ENCODE measurements around the gene PRDM16.

Gene PRDM16

GRCh38 chr1:3217181-3217641 is 148.2 kb downstream of the PRDM16 start:
- no peak for DNase-seq

GRCh38 chr1:3217979-3218679 is 149.1 kb downstream of the PRDM16 start:
- no peak for DNase-seq

- DNase-seq, result no peak
These were observed 150.2 kb downstream of the PRDM16 start for GRCh38 chr1:3219005-3219790.

GRCh38 chr1:3219791-3220467 is 150.9 kb downstream of the PRDM16 start:
- DNase-seq, result no peak

GRCh38 chr1:3221112-3222041 is 152.4 kb downstream of the PRDM16 start:
- no peak for DNase-seq

- no peak for DNase-seq
These were observed 153.2 kb downstream of the PRDM16 start for GRCh38 chr1:3222042-3222692.

- no peak for DNase-seq
These were observed 156.7 kb downstream of the PRDM16 start for GRCh38 chr1:3225661-3226060.

GRCh38 chr1:3226191-3226590 is 157.2 kb downstream of the PRDM16 start:
- no peak for DNase-seq

- no peak for DNase-seq
These were observed 157.8 kb downstream of the PRDM16 start for GRCh38 chr1:3226701-3227350.

- DNase-seq, result no peak
These were observed 158.3 kb downstream of the PRDM16 start for GRCh38 chr1:3227351-3227704.

- DNase-seq, result no peak
These were observed 158.9 kb downstream of the PRDM16 start for GRCh38 chr1:3227893-3228292.

- no peak for DNase-seq
These were observed 160.2 kb downstream of the PRDM16 start for GRCh38 chr1:3229081-3229725.

GRCh38 chr1:3230553-3230952 is 161.6 kb downstream of the PRDM16 start:
- no peak for DNase-seq

- no peak for DNase-seq
These were observed 162.2 kb downstream of the PRDM16 start for GRCh38 chr1:3231245-3231644.

GRCh38 chr1:3231826-3232225 is 162.8 kb downstream of the PRDM16 start:
- no peak for DNase-seq

- no peak for DNase-seq
These were observed 164.0 kb downstream of the PRDM16 start for GRCh38 chr1:3233031-3233430.

- DNase-seq, result no peak
These were observed 164.5 kb downstream of the PRDM16 start for GRCh38 chr1:3233551-3233950.

GRCh38 chr1:3234281-3234680 is 165.3 kb downstream of the PRDM16 start:
- DNase-seq, result no peak

- DNase-seq, result no peak
These were observed 166.0 kb downstream of the PRDM16 start for GRCh38 chr1:3234956-3235355.

- no peak for DNase-seq
These were observed 166.5 kb downstream of the PRDM16 start for GRCh38 chr1:3235496-3235895.

GRCh38 chr1:3236361-3236760 is 167.4 kb downstream of the PRDM16 start:
- DNase-seq, result no peak

All from GOT3 (cell line).